GM21619 (cell line): ENCODE measurements around the gene CPXM2.

Experiments used
- ATAC-seq: cut with Tn5 transposase; IDR thresholded peaks from one replicate; pipeline ENCODE4 v1.9.1; 2021; ENCODE audit not compliant: unreplicated experiment

The CPXM2 gene

GRCh38 chr10:123852411-123852951, 39.1 kb downstream of the CPXM2 start:
- no peak for ATAC-seq

- ATAC-seq: peak; percentile 86
These were observed 42.8 kb downstream of the CPXM2 start for GRCh38 chr10:123848564-123849457.

GRCh38 chr10:123847686-123848432, 43.7 kb downstream of the CPXM2 start:
- no peak for ATAC-seq

- ATAC-seq: no peak
These were observed 47.8 kb downstream of the CPXM2 start for GRCh38 chr10:123843835-123844234.

- no peak for ATAC-seq
These were observed 48.8 kb downstream of the CPXM2 start for GRCh38 chr10:123842692-123843385.

- no peak for ATAC-seq
These were observed 50.0 kb downstream of the CPXM2 start for GRCh38 chr10:123841560-123841959.

- ATAC-seq: no peak
These were observed 50.5 kb downstream of the CPXM2 start for GRCh38 chr10:123841115-123841514.

GRCh38 chr10:123840714-123841113, 50.9 kb downstream of the CPXM2 start:
- ATAC-seq: no peak

GRCh38 chr10:123838596-123839310, 52.9 kb downstream of the CPXM2 start:
- ATAC-seq: no peak

- no peak for ATAC-seq
These were observed 53.9 kb downstream of the CPXM2 start for GRCh38 chr10:123837756-123838155.

GRCh38 chr10:123836418-123837145, 55.0 kb downstream of the CPXM2 start:
- ATAC-seq: no peak

GRCh38 chr10:123835575-123835974, 56.0 kb downstream of the CPXM2 start:
- peak; percentile 98 for ATAC-seq

- no peak for ATAC-seq
These were observed 58.3 kb downstream of the CPXM2 start for GRCh38 chr10:123833170-123833850.

GRCh38 chr10:123831259-123831658, 60.3 kb downstream of the CPXM2 start:
- no peak for ATAC-seq

GRCh38 chr10:123821136-123821535, 70.5 kb downstream of the CPXM2 start:
- no peak for ATAC-seq

GRCh38 chr10:123809632-123810031, 82.0 kb downstream of the CPXM2 start:
- ATAC-seq: no peak

- no peak for ATAC-seq
These were observed 82.7 kb downstream of the CPXM2 start for GRCh38 chr10:123808906-123809305.

- no peak for ATAC-seq
These were observed 83.3 kb downstream of the CPXM2 start for GRCh38 chr10:123808286-123808685.

GRCh38 chr10:123807444-123808035, 84.1 kb downstream of the CPXM2 start:
- ATAC-seq: no peak
